Measurements from ENCODE around the gene STXBP2. TPM values are rescaled to one million over a fixed set of nuclear protein-coding genes. Genes with fewer than 3 reads are reported as not detected.
A peak's percentile ranks its signal among the peaks of the same experiment; 100 is the strongest.
"Not testable (repeated sequence)": the region's sequence is repeated elsewhere in the genome, so short reads cannot be mapped to it uniquely, and the experiment has no call there.

Gene STXBP2
- total RNA-seq, 1 donor from 2014 or later, result 83.4 TPM

- H3K9me3 Mint-ChIP-seq, result no peaks in the 10 kb centered on the region
- no peaks in the 10 kb centered on the region for H3K27me3 Mint-ChIP-seq
- H3K27ac Mint-ChIP-seq, result no peak overlapping the region
- H3K4me3 Mint-ChIP-seq, result peak overlapping the region; percentile 86
- intact Hi-C loops (cut with micrococcal nuclease), result no loop called here
- no peak for DNase-seq
- H3K4me1 Mint-ChIP-seq, result peaks cover 29% of the 10 kb centered on the region
- peaks cover 18% of the 10 kb centered on the region for H3K36me3 Mint-ChIP-seq (ENCODE audit: low read depth)
Measured at GRCh38 chr19:7635670-7636069, 1.2 kb upstream of the STXBP2 start.

GRCh38 chr19:7636317-7636690 lies 606 bp upstream of the STXBP2 start:
- H3K4me1 Mint-ChIP-seq, result peaks cover 27% of the 10 kb centered on the region
- H3K27ac Mint-ChIP-seq, result peak overlapping the region; percentile 89
- H3K36me3 Mint-ChIP-seq (ENCODE audit: low read depth), result peaks cover 18% of the 10 kb centered on the region
- no peak for DNase-seq
- intact Hi-C loops (cut with micrococcal nuclease), result no loop called here
- H3K27me3 Mint-ChIP-seq, result no peaks in the 10 kb centered on the region
- H3K9me3 Mint-ChIP-seq, result no peaks in the 10 kb centered on the region
- H3K4me3 Mint-ChIP-seq, result peak overlapping the region; percentile 86

GRCh38 chr19:7637374-7638256 lies 705 bp downstream of the STXBP2 start:
- H3K27ac Mint-ChIP-seq, result peak overlapping the region; percentile 89
- H3K9me3 Mint-ChIP-seq, result no peaks in the 10 kb centered on the region
- DNase-seq, result no peak
- H3K4me3 Mint-ChIP-seq, result peak overlapping the region; percentile 86
- H3K27me3 Mint-ChIP-seq, result no peaks in the 10 kb centered on the region
- H3K4me1 Mint-ChIP-seq, result peaks cover 25% of the 10 kb centered on the region
- peaks cover 22% of the 10 kb centered on the region for H3K36me3 Mint-ChIP-seq (ENCODE audit: low read depth)
- intact Hi-C loops (cut with micrococcal nuclease), result no loop called here

GRCh38 chr19:7638802-7639465 lies 2.0 kb downstream of the STXBP2 start:
- Mint-ChIP-seq H3K4me1 (peaks cover 25% of the 10 kb centered on the region), H3K27me3 (no peaks in the 10 kb centered on the region), H3K4me3 (peak overlapping the region; percentile 55), H3K36me3 (ENCODE audit: low read depth) (peaks cover 28% of the 10 kb centered on the region), H3K9me3 (no peaks in the 10 kb centered on the region), H3K27ac (peak overlapping the region; percentile 8)
- DNase-seq, result no peak
- intact Hi-C loops (cut with micrococcal nuclease), result no loop called here

- peaks cover 23% of the 10 kb centered on the region for H3K4me1 Mint-ChIP-seq
- peaks cover 31% of the 10 kb centered on the region for H3K36me3 Mint-ChIP-seq (ENCODE audit: low read depth)
- H3K27me3 Mint-ChIP-seq, result no peaks in the 10 kb centered on the region
- no peak for DNase-seq
- H3K4me3 Mint-ChIP-seq, result no peak overlapping the region
- no peaks in the 10 kb centered on the region for H3K9me3 Mint-ChIP-seq
- H3K27ac Mint-ChIP-seq, result no peak overlapping the region
- intact Hi-C loops (cut with micrococcal nuclease), result no loop called here
Measured at GRCh38 chr19:7639863-7640348, 3.0 kb downstream of the STXBP2 start.

- H3K27ac Mint-ChIP-seq, result no peak overlapping the region
- no peaks in the 10 kb centered on the region for H3K9me3 Mint-ChIP-seq
- no peaks in the 10 kb centered on the region for H3K27me3 Mint-ChIP-seq
- peaks cover 18% of the 10 kb centered on the region for H3K4me1 Mint-ChIP-seq
- intact Hi-C loops (cut with micrococcal nuclease), result no loop called here
- no peak overlapping the region for H3K4me3 Mint-ChIP-seq
- peaks cover 36% of the 10 kb centered on the region for H3K36me3 Mint-ChIP-seq (ENCODE audit: low read depth)
- no peak for DNase-seq
Measured at GRCh38 chr19:7640803-7641202, 3.9 kb downstream of the STXBP2 start.

- no peak for DNase-seq
- Mint-ChIP-seq H3K27ac (no peak overlapping the region), H3K9me3 (no peaks in the 10 kb centered on the region), H3K27me3 (no peaks in the 10 kb centered on the region), H3K36me3 (ENCODE audit: low read depth) (peaks cover 40% of the 10 kb centered on the region), H3K4me1 (peaks cover 15% of the 10 kb centered on the region), H3K4me3 (no peak overlapping the region)
- intact Hi-C loops (cut with micrococcal nuclease), result no loop called here
Measured at GRCh38 chr19:7641290-7642276, 4.7 kb downstream of the STXBP2 start.

- intact Hi-C loops (cut with micrococcal nuclease), result no loop called here
- Mint-ChIP-seq H3K36me3 (ENCODE audit: low read depth) (peaks cover 40% of the 10 kb centered on the region), H3K4me1 (peaks cover 15% of the 10 kb centered on the region), H3K4me3 (no peak overlapping the region), H3K9me3 (no peaks in the 10 kb centered on the region), H3K27ac (no peak overlapping the region), H3K27me3 (no peaks in the 10 kb centered on the region)
- DNase-seq, result no peak
Measured at GRCh38 chr19:7642295-7643030, 5.6 kb downstream of the STXBP2 start.

- intact Hi-C loops (cut with micrococcal nuclease), result no loop called here
- Mint-ChIP-seq H3K36me3 (ENCODE audit: low read depth) (peaks cover 44% of the 10 kb centered on the region), H3K4me1 (peaks cover 13% of the 10 kb centered on the region), H3K4me3 (no peak overlapping the region), H3K27ac (no peak overlapping the region), H3K27me3 (no peaks in the 10 kb centered on the region), H3K9me3 (no peaks in the 10 kb centered on the region)
- DNase-seq, result no peak
Measured at GRCh38 chr19:7643031-7643415, 6.1 kb downstream of the STXBP2 start.

- H3K9me3 Mint-ChIP-seq; H3K4me3 Mint-ChIP-seq; intact Hi-C loops (cut with micrococcal nuclease); H3K27me3 Mint-ChIP-seq; H3K27ac Mint-ChIP-seq: not testable (repeated sequence)
- peaks cover 44% of the 10 kb centered on the region for H3K36me3 Mint-ChIP-seq (ENCODE audit: low read depth)
- peak; percentile 74 for DNase-seq
- peaks cover 11% of the 10 kb centered on the region for H3K4me1 Mint-ChIP-seq
Measured at GRCh38 chr19:7643629-7644549, 7.0 kb downstream of the STXBP2 start.

GRCh38 chr19:7644550-7644877 lies 7.6 kb downstream of the STXBP2 start:
- H3K9me3 Mint-ChIP-seq, result no peaks in the 10 kb centered on the region
- no peak for DNase-seq
- H3K27ac Mint-ChIP-seq, result no peak overlapping the region
- intact Hi-C loops (cut with micrococcal nuclease), result no loop called here
- H3K4me3 Mint-ChIP-seq, result no peak overlapping the region
- peaks cover 39% of the 10 kb centered on the region for H3K36me3 Mint-ChIP-seq (ENCODE audit: low read depth)
- no peaks in the 10 kb centered on the region for H3K27me3 Mint-ChIP-seq
- H3K4me1 Mint-ChIP-seq, result peaks cover 9% of the 10 kb centered on the region

GRCh38 chr19:7645163-7645562 lies 8.3 kb downstream of the STXBP2 start:
- no peak for DNase-seq
- no peak overlapping the region for H3K27ac Mint-ChIP-seq
- H3K4me1 Mint-ChIP-seq, result peaks cover 3% of the 10 kb centered on the region
- intact Hi-C loops (cut with micrococcal nuclease), result no loop called here
- no peak overlapping the region for H3K4me3 Mint-ChIP-seq
- no peaks in the 10 kb centered on the region for H3K9me3 Mint-ChIP-seq
- H3K27me3 Mint-ChIP-seq, result peaks cover 2% of the 10 kb centered on the region
- peaks cover 32% of the 10 kb centered on the region for H3K36me3 Mint-ChIP-seq (ENCODE audit: low read depth)
